HS-27A (cell line): Measurements from ENCODE around the gene ERBB4.
"Not testable (repeated sequence)": the region's sequence is repeated elsewhere in the genome, so short reads cannot be mapped to it uniquely, and the experiment has no call there.

Experiments used
- DNase-seq: peaks from one replicate; pipeline ENCODE4 v3.0.0-alpha.2; 2012; ENCODE audit warnings: low read depth, missing footprints

ERBB4 gene

DNA sequence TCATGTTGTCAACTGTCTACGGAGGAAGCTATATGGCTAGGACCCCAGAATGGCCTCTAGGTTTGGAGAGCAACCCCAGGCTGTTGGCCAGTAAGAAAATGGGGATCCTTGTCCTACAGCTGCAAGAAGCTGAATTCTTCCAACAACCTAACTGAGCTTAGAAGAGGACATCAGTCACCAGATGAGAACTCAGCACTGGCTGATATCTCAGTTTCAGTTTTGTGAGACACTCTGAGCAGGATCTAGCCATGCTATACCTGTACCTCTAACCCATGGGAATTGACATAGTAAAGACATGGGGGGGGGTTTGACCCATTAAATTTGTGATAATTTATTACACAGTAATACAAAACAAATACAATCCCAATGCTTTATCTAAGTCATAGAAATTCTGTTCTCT lies 312.5 kb downstream of the ERBB4 start:
- no peak for DNase-seq

DNA sequence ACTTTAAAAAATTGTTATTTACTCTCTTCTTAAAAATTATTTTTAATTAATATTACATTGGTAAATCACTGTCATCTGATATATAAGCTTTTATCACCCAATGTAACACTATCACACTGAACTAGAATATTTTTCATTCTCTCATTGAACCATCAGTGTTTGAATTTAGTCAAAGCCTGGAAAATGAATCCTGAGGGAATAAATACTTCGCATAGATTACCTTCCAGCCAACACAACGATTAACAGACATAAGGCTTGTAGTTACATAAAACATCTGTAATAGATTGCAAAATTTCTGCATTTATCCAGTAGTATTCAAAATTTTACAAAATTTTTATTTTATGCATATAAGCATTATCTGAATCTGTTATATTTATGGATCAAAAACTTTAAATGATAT lies 314.9 kb downstream of the ERBB4 start:
- DNase-seq = no peak

DNA sequence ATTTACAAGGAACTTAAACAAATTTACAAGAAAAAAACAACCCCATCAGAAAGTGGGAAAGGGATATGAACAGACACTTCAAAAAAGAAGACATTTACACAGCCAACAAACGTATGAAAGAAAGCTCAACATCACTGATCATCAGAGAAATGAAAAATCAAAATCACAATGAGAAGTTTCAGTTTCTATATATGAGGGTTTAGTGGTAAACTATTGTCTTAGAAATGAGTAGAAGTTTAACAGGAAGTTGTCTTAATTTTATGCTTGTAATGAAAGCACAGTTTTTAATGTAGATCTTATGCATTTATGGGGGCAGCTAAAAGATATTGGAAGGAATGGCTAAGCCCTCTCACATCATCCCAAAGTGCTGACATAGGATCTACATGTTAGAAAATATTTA lies 325.4 kb downstream of the ERBB4 start:
- DNase-seq = no peak

DNA sequence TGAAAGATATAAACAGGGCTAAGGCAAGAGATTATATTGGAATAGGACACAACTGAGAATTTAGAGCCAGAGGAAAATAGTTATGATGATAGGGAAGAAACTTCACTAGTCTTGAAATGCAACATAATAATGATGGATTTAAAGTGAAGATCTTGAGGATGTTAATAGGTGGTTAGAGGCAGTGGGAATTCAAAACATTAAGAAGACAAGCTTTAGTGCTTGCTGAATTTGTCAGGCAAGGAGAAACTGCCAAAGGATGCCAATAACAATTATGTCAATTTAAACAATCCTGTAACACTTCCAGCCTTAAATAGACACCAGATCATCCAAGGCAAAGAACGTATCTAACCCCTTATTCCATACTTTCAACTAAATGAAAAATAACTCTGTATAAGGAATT lies 330.1 kb downstream of the ERBB4 start:
- DNase-seq = no peak

DNA sequence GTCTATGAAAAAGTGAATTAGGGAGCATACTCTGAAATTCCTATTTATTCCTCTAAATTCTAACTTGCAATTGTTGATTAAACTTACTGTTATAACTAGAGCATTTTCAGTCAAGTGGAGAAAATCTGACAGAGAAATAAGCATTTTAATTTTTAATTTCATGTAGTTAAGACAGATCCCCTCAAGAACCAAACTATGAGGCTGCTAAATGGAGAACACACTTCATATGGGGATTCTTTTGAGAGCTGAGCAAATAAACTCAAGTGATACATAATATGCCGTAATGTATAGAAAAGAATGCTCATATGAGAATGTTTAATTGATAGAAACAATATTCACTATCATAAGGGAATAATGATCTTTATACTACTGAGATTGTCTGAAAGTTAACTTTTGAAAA lies 340.8 kb downstream of the ERBB4 start:
- DNase-seq = no peak

DNA sequence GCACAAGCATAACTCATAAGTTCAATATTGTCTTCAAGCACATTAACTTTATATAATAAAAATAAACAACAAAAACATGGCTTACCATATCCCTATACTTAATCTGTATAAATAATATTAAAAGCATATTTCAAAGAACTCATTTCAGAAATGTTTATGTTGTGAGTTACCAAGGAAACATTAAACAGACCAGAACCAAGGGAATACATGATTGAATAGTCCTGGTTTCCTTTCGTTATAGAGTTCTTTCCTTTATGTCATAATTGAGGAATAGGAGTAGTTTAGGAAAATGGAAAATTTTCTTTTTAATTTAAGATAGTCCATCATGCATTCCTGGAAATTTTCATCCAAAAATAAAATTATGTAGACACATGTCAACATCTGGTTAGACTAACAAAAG lies 343.0 kb downstream of the ERBB4 start:
- DNase-seq = no peak

DNA sequence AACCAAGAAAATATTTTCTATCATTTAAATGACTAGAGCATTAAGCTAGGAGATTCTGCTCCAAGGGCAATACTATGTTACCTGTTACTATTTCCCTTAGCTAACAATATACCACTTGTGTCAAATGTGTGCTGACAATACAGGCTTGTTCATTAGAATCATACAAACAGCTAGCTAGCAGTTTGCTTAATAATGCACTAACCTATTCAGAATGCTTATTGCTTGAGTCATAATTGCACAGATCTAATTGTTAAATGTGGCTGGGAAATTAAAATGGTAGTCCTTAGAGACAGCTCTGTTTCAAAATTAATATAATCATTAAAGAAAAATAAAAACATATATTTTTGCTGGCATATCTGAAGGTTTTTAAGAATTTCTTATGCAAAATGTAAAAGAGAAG lies 344.2 kb downstream of the ERBB4 start:
- no peak for DNase-seq

DNA sequence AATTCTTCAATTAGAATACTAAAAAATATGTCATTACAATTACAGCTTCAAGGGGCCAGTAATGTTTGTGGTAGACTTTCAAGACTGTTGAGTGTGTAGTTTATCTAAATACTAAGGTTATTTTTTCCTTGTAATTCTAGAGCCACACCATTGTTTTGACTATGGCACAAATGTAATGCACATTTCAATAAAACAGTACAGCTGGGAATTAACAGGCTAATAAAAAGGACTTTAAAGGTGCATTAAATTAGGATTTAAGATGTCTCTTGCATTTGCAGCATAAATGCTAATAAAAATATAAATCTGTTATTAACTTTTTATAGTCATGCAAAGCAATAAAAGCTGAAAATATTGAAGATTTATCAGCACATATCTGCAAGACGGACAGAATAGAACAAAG lies 344.8 kb downstream of the ERBB4 start:
- no peak for DNase-seq

DNA sequence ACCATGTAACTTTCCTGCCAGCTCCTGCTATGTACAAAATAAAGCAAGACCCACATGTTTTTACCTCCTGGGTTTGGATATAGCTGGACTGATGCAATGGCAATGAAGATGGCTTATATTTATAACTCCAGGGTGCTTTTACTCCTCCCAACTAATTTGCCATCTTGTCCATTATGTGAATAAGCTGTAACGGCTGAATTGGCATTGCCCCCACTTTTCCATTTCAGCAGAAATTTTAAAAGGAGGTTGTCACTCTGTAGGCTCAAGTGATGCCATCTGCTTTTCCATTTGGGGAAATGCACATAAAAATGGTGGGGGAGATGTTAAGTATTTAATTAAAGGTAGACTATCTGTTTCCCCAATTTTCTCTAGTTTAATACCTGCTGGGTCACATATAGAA lies 345.5 kb downstream of the ERBB4 start:
- no peak for DNase-seq

DNA sequence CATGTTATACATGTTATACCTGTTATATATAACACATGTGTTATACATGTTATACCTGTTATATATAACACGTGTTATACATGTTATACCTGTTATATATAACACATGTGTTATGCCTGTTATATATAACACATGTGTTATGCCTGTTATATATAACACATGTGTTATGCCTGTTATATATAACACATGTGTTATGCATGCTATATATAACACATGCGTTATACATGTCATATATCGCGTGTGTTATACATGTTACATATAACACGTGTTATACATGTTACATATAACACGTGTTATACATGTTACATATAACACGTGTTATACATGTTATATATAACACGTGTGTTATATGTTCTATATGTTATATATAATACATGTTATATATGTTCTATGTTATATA lies 347.2 kb downstream of the ERBB4 start:
- not testable (repeated sequence) for DNase-seq

DNA sequence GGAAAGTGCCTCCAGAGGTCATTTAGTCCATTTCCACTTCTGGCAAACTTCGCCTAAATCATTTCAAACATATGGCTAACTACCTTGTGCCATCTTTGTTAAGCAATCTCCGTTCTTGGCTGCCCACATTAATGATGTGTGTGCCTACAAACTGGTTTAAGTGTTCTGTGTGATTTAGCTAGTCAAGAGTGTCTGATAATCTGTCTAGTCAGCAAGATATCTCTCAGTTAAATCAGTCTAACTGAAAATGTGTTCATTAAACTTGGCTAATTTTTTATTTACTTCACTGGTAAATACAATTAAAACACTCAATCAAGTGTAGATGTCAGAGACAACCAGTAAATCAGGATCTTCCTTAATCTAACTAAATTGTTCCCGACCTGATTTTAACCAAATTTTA lies 352.4 kb downstream of the ERBB4 start:
- DNase-seq = no peak

DNA sequence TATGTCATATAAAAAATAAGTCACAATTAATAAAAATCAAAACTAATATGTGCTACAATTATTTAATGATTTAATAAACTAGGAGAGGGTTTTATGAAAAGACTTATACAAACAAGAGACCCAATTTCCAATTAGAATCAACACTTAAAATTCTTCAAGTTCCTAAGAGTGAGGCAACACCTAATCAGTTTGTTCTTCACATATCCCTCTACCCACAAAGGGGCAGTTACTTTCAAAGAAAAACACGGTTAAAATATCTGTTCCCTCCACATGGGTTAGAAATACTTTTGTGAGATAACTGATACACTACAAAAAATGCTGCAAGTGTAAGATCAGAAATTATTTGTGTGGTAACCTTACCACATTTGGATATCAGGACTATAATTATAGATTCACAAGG lies 357.0 kb downstream of the ERBB4 start:
- peak; percentile 29 for DNase-seq

DNA sequence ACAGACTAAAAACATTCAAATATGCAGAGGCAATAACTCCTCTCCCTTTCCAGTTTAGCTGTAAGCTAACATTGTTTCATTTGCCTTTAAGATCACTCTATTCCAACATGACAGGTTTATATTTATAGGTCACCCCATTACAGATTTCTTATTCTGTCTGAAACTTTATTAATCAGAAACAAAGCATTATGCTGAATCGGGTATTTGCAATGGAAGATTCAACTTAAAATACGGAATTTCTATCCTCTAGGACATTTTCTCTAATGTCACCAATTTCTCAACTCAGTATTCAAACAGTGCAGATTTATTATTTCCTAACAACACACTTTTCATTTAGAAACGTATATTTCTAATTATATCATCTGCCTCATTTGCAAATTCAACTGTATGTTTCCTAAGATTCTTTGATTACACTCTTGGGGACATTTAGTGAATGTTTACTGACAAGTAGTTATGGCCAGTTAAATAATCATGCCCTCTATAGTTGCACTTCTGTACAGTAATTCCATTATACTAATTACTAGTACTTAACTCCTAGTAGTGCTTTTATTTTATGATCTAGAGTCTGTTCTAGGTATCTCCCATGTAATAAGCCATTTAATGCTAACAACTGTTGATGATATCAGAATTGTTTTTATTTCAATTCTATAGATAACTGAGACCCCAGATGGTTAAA lies 358.1 kb downstream of the ERBB4 start:
- no peak for DNase-seq

DNA sequence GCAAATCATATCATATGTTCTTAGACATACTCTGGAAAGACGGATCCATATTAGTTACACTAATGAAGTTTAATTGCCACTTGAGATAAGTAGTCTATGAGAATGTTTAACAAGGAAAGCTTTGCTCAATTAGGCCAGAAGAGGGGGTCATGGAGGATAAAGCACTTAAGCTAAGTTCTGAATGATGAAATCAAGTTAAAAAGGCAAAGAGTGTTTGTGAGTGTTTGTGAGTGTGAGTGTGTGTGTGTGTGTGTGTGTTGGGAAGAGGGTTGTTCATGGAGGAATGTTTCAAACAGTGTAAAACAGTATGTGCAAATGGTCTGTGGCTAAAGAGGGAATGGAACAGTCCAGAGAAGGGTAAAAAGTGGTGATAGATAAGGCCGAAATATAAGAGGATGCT lies 360.9 kb downstream of the ERBB4 start:
- DNase-seq = no peak

DNA sequence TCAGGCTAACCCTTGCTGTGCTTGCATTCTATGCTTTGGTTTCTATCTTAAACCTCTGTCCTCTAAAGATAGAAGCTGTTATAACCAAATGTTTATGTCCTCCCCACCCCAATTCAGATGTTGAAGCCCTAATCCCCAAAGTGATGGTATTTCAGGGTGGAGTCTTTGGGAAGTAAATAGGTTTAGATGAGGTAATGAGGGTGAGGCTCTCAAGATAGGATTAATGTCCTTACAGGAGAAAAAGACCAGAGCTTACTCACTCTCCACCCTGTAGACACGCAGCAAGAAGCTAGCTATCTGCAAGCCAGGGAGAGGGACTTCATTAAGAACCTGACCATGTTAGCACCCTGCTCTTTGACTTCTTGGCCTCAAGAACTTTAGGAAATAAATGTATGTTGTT lies 362.5 kb downstream of the ERBB4 start:
- no peak for DNase-seq

DNA sequence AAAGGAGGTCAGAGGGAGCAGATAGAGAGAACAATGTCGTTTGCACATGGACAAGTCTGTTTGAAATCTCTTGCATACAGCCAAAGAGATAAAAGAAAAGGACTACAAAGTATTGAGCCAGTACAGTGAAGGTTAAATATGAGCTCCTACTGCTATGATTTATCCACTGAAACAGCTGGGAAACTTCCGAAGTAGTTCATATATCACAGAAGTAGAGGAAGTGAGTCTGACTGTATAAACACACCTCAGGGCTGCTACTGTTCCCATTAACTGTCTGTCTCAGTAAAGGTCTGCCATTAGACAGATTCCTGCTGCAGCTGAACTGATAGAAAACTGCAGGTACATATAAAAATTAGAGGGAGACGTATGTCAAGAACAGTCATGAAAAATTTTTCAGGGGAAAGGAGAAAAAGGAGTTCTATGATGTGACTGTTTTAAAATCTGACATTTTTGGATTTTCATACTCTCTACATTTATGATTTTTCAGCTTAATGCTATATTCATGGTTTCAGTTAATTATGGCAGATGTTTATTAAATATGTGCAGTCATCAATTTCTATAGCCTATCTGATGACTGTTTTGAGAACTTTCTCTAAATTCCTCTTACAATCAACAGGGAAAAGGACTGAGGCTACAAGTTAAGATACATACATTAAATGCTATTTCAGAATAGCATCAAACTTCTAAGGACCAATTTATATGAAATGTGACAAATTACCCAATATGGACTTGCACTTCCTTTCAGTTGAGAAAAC lies 364.7 kb downstream of the ERBB4 start:
- no peak for DNase-seq

DNA sequence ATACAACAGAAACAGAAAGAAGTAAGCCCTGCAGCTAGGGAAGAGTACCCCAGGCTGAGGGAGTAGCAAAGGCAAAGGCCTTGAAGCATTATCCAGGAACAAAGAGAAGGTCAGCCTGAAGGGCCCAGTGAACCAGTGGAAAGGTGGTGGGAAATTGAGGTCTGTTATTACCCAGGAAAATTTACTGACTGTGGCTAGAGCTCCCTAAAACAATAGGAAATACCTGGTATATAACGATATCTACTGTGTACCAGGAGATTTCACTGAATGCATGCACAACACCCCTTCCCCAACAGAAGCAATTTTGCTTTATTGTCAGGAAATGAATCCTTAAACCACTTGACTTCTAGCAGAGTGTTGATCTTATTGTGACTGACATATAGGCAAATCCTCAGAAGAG lies 365.3 kb downstream of the ERBB4 start:
- DNase-seq = no peak

DNA sequence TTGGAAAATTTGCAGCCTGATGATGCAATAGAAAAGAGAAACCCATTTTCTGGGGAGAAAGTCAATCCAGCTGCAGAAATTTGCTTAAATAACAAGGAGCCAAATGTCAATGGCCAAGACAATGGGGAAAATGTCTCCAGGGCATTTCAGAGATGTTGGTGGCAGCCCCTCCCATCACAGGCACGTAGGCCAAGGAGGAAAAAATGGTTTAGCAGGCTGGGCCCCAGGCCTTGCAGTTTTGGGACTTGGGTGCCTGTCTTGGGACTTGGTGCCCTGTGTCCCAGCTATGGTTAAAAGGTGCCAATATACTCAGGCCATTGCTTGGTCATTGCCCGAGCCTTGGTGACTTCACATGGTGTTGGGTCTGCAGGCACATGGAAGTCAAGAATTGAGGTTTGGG lies 368.2 kb downstream of the ERBB4 start:
- DNase-seq = no peak

DNA sequence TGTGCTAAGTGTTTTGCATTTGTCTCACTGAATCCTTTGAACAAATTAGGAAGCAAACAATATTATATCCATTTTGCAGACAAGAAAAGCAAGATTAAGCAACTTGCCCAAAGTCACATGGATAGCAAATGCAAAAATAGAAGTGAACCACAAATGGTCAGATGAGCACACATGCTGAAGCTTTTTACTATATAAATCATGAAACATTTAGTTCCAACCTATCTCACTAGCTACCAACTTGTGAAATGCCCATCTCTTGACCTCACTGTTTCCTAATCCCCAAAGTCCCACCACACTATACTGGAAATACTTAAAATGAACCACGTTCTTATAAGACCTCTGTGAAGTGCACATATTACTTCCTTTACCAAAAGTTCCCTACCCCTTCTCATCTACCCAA lies 380.5 kb downstream of the ERBB4 start:
- no peak for DNase-seq

DNA sequence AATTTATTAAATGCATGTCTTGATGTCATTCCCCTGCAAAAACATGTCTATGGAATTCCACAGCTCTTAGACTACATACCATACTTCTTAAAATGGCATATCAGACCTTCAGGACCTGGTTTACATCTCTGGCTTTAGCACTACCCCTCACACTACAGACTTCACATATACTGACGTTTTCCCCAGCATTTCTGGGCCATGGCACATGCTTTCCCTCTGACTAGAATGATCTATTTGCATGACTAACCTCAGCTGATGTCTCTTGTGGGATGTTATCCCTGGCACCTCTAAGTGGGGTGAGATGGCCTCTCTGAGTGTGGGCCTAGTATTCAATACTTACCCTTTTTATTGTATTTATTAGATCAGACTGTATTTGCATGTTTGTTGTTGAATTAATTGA lies 381.6 kb downstream of the ERBB4 start:
- no peak for DNase-seq

DNA sequence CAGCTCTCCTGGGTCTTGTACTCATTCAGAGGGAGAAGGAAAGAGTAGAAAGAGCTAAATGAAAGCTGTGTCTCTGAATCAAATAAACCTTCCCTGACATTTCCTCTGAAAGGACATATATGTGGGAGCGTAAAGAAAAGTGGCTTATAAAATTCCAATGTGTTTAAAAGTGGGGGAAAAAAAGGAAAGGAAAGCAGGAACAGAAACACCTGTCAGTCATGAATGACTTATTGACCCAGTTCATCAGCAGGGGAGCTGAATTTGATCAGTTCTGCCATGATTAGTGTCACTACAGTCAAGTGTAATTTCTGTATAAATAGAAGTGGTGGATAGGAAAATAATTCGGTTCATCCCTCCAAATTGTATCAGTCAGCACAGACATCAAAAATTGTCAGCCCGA lies 382.5 kb downstream of the ERBB4 start:
- DNase-seq = no peak

DNA sequence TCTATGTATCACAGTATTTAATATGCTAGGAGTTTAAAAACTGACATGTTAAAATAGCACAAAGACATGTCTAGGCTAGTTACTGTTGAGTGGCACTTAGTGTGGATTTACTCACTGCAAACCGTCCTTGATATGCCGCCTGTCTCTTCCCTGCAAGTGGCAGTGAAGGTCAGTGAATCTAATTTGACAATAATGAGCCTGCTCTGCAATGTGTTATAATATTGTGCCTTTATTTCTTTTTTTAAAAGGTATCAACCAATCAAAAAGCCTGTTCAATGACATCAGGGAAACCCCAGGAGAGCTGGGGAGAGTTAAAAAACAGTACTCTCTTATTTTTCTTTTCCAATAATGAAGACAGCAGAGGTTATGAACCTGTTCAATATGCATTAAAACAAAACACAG lies 384.1 kb downstream of the ERBB4 start:
- DNase-seq = no peak

DNA sequence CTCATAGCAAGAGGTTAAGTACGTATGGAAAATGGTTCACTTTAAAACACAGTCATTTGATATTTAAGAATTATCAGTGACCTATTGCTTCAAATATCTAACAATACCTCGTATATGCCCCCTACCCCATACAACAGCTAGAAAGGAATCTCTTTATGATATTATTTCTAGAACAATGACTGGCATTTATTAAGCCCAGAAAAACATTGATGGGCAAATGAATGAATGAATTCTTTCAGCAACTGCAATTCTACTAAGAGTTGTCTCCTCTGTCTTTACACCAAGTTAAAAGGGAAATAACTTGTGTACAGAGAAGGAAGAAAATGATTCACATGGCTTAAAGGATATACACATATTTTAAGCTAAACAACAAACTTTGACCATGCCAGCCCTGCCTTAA lies 384.7 kb downstream of the ERBB4 start:
- DNase-seq = no peak

DNA sequence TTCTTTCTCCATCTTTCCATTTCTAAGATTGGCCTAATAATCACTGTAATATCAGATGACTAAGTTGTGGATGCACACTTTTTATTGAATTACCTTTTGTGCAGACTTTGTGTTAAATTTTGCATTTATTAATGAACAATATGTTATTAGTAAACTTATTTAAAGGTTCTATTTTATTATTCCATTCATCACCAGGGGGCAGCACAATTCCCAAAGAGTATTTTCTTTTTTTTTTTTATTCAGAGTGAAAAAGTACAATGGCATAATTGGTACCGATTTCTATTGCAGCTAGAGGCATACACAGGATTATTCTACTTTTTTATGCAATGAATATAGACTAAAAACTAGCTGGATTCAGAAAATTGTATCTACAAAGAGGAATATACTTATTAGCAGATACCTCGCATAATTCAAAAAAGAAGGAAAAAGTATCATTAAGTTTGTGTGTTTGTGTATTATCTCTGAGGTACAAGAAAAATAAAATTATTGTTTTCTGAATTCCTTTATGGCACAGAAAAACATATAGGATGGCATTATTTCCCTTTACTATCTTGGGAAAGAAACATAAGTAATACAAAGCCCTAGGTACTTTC lies 390.6 kb downstream of the ERBB4 start:
- DNase-seq = no peak
